NCI-H526 treated with DMSO at 0.1 percent for 48 hours (cell line): ENCODE measurements around the gene HOXC6.

Experiments
- DNase-seq: peaks from one replicate; lab custom pipeline; 2025; lab: John Stamatoyannopoulos, UW

HOXC6 gene

DNA sequence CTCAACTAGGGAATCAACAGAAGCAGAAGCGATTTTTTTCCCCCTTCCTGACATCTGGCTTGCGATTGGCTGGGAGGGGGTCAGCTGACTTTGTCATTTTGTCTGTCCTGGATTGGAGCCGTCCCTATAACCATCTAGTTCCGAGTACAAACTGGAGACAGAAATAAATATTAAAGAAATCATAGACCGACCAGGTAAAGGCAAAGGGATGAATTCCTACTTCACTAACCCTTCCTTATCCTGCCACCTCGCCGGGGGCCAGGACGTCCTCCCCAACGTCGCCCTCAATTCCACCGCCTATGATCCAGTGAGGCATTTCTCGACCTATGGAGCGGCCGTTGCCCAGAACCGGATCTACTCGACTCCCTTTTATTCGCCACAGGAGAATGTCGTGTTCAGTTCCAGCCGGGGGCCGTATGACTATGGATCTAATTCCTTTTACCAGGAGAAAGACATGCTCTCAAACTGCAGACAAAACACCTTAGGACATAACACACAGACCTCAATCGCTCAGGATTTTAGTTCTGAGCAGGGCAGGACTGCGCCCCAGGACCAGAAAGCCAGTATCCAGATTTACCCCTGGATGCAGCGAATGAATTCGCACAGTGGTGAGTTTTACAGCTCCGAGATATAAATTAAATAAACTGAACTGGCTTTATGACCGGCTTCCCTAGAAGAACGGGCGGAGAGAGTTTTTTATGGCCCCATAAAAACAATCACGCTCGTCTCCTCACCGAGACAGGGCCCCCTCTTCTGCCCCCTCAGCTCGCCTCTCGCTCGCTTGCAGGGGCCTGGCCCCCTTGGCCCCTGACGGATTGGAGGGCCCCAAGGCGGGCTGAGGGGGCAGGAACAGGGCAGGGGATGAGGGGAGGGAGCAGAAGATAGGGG is at the start of gene HOXC6:
Gene HOXC6, plus strand, starts transcription at position 127 of the 888 bp plus-strand sequence. Its CDS starts 82 bp downstream, at position 209.
- DNase-seq = no peak

DNA sequence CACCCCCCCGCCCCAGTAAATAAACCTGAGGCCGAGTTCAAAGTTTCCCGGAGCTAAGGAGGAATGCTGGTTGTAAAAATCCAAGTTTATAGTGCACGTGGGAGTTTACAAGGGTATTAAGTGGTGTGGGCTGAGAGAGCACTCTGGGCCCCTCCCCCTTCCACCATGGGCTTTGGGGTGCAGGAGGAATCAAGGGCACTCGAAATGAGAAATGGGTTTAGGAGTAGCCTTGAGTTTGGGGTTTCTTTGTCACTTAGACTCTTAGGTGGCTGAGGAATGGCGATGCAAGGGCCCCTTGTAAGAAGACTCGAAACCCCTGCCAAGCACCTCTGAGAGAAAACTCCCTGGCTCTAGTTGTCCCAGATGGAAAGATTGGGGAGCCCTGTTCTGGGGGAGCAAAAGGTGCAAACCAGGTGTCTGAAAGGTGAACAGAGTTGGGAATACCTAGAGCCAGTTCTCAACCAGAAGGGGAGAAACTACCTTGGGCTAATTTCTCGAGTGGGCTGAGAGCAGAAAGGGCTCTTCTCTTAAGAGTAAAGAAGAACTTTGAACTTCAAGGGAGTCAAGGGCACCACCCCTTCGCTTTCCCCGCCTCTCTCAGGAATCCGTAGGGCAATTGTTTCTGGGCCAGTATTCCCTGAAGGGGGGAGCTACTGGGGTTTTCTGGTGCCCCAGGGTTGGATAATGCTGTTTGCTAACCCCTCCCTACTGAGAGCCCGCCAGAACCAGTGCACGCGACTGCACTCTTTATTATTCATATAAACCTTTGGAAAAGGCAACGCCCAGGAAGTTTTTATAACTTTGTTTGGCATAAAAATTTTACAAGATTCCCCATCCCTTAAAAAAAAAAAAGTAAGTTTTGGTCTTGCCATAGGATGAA is 49.5 kb upstream of the HOXC6 start:
- DNase-seq = no peak

DNA sequence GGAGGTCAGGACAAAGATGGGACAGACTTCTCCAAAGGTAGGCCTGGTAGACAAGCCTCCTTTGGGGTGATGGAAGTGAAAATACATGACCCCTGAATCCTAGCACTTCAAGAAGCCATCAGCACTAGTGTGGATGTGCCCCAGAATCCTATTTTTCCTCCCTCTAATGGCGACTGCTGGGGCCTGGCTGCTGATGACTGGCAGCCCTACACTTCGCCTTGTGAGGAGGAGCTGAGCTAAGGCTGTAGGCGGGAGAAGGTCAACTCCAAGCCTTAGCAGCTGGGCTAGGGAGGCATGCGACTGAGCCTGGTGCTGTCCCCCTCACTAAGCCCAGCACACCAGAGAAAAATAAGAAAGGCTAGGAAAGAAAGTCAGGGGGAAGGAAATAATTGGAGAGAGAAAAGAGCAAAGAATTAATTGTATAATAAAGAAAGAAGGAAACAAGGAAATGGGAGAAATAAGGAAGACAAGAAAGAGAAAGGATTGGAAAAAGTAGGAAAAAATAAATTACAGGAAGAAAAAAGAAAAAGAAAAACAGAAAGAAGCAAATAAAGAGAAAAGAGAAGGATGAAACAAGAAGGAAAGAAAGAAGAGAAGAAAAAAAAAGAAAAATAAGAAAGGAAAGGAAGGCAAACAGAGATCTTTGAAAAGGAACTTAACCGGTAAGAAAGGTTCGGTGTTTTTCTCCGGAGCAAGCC is 48.0 kb upstream of the HOXC6 start:
- no peak for DNase-seq

DNA sequence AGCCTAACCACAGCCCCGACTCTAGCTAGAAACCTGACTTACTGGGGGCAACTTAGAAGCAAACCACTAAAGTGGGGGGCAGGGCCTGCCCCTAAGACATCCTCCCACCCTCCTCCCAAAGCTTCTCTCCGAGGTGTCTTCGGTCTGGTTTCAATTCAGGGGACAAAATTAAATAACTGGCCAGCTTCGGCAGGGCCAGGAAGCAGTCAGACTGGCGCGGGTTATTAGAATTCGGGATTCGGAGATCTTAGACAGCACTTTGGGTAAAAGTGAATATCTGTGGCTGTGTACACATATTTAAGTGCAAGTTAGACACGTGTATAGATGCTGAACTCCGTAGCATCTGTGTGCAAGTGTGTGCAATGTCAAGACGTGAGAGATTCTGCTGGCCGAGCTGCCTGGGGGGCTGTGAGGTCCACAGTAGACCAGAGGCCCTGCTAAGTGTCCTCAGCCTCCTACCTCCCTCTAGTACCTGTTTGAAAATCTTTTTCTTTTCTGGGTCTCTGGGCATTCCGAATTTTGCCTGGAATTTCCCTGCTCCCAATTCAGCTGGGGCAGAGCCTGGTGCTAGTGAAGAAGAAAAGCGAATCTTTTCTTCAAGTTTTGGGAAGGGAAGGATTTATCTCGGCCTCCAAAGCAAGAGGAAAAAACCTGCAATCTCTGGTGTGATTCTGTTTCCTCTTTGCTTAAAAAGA is 47.3 kb upstream of the HOXC6 start:
- no peak for DNase-seq

DNA sequence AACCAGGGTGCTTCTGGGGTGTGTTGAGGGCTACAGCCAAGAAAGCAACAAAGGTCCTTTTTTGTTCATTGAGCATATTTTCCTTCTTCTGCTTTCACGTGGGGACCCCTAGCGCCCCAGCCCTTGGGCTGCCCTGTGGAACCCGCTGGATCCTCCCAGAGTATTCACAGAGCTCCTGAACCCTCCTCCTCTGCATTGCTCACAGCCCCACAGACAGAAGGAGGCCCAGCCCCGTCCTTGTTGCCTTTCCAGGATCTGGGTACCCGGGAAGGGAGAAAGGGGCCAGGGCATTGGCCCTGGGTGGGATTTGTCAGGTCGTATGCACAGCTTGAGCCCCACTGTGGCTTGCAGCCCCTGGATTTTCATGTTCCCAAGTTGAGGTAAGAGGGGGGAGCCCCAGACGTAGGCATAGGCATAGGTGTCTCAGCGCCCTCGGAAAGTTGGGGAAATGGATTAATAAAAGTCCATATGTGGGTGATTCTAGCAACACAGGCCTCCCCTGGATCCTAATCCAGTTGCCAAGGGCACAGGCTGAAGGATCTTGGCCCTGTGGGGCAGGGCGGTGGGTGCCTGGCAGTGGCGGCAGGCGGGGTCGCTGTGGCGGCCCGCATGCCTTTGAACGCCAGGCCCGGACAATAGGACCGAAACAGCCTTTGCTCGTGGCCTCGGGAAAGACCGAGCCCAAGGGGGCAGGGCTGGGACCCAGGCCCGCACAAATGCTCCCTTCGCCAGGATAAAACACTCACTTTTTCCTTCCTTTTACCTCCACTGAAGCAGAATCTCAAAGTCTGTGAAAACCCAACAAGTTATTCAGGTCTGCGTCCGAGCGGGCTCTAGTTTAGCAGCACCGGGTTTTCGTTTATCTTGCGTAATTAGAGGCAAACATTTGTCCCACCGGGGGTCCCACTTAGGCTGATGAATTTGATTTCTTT is 46.3 kb upstream of the HOXC6 start:
- DNase-seq = no peak

DNA sequence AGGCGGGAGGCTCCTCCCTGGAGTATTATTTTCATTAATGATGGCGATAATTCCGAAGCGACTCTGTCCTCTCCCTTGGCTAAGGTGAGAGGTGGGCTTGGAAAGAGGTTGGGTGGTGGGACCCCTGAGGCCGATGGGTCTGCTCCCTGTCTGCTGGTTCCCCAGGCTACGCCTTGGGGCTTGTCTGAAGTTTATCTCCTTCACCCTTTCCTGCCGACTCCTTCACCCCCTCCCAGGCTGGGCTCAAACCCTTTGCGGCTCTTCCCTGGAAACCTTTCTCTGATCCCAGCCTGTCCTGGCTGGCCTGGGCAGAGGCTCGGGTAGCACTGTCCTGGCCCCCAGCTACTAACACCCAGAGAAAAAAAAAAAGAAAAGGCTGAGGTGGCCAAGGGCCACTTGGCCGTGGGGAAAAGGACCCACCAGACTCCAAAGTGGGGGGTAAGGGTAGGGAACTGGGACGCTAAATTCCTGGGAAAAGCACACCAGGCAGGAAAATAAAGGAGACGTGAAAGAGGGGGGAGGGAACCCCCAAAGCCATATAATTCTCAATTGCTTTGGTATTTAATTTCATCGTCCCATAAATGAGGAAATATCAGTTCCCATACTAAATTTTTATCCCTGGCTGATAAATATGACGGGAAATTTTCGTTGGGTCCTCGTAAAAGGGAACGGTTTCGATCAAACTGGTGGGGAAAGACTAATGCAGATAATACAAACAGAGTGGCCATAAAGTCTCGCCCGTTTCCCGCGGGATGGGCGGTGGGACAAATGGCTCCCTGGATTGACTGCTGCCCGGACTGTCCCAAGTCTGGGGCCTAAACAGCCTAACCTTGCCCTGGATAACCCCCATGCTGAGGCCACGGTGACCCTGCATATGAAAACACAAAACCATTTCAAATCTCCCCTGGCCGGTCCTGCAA is 45.3 kb upstream of the HOXC6 start:
- no peak for DNase-seq

DNA sequence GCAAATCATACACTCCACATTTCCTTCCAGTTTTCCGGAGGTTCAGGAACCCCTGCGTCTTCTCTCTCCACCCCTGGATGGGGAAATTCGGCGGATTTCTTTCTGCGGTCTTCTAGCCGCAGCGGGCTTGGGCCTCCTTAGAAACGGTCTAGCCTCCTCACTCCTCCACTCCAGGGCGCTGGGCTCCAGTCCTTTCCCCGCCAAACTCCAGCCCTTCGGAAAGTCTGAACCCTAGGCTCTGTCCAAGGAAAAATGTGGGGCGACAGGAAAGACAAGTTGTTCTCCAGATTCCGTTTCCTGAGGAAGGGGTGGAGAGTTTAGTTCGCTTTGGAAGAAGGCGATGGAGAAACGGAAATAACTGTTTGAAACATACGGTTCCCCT is 44.7 kb upstream of the HOXC6 start:
- DNase-seq = no peak

DNA sequence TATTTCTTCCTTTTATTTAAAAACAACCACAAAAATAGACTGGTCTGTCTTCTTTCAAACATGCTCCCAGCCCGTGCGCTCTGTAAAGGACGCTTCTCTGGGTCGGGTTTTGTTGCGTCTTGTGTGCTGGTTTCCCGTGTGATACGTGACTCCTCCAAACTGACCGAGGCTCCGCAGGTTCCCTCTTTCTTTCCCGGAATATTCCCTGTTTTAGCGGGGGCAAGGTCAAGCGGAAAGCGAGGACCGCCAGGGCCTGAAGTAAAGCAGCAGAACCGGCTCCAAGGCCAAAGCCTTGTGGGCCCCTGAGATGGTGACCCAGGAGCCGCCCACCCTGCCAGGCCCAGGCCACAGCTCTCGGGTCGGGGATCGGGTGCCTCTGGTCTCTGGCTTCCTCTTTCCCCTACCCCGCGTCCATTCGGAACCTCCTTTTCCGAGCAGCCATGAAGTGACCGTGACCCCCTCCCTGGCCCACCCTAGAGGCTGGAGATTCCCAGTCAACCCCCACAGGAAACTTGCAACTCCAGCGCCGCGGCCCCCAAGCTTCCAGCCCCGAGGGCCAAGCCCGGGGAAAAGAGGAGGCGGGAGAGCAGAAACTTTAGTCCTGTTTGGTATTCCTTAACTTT is 44.2 kb upstream of the HOXC6 start:
- DNase-seq = no peak

DNA sequence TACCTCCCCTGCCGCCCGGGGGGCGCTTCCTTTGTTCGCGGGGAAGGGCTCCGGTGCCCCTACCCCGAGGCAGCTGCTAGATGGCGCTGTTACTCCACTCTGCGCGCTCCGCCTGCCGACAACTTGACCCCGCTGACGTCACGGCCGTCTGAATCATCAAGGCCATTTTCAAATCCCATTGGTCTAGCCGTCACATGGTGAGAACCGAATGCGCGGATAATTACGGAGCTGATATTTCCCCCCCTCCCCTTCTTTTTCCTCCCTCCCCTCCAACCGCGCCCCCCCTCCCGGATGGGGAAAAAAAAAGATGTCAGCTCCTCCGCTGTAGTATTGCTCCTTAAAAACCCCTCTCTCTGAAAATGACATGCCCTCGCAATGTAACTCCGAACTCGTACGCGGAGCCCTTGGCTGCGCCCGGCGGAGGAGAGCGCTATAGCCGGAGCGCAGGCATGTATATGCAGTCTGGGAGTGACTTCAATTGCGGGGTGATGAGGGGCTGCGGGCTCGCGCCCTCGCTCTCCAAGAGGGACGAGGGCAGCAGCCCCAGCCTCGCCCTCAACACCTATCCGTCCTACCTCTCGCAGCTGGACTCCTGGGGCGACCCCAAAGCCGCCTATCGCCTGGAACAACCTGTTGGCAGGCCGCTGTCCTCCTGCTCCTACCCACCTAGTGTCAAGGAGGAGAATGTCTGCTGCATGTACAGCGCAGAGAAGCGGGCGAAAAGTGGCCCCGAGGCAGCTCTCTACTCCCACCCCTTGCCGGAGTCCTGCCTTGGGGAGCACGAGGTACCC is 43.1 kb upstream of the HOXC6 start, which contains the start of gene HOXC10:
Gene HOXC10, plus strand, starts transcription at position 246 of the 791 bp plus-strand sequence. Its CDS starts 114 bp downstream, at position 360.
- DNase-seq = no peak

DNA sequence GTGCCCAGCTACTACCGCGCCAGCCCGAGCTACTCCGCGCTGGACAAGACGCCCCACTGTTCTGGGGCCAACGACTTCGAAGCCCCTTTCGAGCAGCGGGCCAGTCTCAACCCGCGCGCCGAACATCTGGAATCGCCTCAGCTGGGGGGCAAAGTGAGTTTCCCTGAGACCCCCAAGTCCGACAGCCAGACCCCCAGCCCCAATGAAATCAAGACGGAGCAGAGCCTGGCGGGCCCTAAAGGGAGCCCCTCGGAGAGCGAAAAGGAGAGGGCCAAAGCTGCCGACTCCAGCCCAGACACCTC is 42.6 kb upstream of the HOXC6 start:
- no peak for DNase-seq

DNA sequence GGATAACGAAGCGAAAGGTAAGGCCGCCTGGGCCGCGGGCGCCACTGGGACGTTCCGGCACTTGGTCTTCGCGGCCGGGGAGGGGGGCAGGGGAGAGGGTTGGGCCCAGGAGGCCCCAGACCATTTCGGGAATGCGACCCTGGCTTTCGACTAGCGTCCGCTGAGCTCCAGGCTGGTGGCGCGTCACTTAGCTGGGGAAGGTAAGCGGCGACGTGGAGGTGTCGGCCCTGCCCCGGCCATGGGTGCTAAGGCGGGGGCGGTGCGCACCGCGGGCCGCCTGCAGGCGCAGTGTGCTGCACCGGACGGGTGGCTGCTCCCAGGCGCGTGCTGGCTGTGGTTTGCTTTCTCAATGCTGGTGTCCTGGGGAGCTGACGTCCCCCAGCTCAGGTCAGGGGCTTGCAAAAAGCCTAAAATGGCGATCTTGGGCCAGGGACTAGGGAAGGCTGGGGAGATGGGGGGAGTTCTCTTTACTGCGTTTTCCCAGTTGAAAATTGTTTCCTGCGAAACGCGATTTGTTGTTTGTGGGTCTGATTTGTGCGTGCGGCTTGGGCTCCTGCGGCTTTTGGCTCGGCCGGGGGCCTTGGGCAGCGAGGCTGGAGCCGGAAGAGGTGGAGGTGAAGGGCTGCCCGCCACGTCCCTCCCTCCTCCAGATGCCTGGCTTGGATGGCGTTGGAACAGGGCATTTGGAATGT is 42.1 kb upstream of the HOXC6 start:
- no peak for DNase-seq

DNA sequence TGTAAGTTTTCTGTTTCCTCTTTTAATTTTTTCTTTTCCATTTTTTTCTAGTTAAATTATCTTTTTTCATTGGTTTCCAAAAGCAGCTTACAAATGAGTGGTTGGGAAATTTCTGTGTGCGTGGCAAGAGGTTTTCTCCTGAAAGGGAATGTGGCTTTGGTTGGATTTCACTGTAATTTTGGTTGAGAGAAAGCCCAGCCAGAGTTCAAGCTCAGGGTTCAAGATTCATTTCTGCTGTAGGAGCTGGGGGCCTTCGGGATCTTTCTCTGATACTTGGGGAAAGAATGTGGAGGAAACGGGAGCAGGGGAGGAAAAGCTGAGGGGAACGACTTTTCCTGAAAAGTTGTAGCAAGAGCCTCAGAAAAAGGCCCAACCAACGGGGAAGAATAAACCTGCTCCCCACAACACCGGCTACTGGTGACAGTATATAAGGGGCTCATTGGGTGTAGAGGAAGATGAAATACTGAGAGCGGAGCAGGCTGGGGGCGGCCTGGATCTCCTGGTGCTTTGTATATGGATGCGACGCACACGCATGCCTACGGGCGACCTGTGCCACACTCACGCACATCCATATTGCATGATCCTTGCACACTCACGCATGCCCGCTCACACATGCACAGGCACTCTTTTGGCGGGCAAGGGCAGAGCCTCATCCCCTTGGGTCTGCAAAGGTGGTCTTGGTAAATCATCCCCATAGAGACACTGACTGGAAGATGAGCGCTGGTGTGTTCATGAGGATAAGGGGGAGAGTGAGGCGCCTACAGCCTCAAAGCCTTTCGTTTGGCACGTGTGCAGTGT is 41.4 kb upstream of the HOXC6 start:
- no peak for DNase-seq

DNA sequence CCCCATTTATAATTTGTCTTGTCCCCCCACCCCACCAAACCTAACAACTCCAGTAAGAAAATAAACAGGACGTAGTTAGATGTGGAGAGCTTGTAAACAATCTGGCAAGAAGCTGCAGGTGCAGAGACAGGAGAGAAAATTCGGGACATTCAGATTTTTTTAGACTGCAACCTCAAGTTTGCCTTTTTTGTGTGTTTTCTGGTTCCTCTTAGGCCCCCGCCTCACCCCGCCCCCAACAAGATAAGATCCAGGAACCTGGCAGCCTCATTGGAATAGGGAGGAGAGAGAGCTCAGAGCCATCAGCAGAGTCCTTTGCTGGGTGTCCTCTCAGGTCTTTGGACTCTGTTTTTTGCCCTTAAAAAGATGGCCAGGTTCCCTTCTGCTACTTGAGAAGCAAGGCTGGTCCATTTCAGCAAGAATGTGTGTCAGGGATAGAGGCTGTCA is 40.4 kb upstream of the HOXC6 start:
- no peak for DNase-seq

DNA sequence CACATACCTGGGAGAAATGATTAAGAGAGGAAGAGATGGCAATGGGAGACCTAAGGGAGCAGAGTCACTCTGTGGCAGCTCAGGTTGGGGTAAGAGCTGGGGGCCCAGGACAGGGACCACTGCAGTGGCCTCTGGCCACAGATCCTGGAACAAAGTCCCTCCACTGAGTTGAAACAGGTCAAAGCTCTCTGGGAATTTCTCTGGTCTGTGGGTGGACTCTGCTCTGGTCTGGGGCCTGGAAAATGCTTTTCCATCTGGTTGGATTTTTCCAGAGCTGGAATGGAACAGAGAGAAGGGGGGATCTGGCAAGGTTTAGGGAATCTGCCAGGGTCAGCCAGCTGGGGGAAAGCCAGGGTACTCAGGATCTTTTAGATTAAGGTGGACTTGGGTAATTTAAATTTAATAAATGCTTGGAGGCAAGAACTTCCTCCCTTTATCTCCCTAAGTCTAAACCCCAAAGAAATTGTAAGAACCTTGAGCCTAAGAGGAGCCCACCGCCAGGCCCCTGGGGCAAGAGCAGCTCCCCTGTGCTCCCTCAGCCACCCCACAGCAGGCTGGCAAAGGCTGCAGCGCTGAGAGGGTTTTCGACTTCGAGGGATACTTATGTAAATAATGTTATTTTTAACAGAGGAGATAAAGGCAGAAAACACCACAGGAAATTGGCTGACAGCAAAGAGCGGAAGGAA is 39.6 kb upstream of the HOXC6 start:
- DNase-seq = no peak

DNA sequence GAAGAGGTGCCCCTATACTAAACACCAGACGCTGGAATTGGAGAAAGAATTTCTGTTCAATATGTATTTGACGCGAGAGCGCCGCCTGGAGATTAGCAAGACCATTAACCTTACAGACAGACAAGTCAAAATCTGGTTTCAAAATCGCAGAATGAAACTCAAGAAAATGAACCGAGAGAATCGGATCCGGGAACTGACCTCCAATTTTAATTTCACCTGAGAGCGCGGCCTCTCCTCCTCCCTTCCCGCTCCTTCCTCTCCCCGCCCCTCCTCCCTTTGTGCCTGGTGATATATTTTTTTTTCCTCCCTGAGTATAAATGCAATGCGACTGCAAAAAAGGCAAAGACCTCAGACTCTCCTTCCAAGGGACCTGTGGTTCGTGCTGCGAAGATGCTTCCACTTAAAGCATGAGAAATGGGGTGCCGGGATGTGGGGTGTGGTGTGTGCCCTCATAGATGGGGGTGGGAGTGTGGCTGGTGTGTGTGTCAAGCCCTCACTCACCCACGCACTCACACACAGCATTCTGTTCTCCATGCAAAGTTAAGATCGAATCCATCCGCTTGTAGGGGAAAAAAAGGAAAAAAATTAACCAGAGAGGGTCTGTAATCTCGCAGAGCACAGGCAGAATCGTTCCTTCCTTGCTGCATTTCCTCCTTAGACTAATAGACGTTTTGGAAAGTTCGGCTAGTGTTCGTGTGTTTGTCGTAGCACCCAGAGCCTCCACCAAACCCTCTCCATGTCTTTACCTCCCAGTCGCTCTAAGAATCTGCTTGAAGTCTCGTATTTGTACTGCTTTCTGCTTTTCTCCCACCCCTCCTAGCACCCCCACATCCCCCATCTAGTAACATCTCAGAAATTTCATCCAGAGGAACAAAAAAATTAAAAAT is 38.8 kb upstream of the HOXC6 start:
- DNase-seq = no peak
